ACC112 (cell line): ENCODE results near the gene DENND1A.
"Not testable (repeated sequence)": the region's sequence is repeated elsewhere in the genome, so short reads cannot be mapped to it uniquely, and the experiment has no call there.

Experiments used
- H2AFZ ChIP-seq: fragments of 200-600 bp; sonication (generic); one replicate; pipeline ENCODE4 v1.6.0; 2017; ENCODE audit warnings: antibody characterized with exemption, low read length; ENCODE audit not compliant: unreplicated experiment
- H3K27ac ChIP-seq: fragments of 200-600 bp; sonication (generic); 2 replicates; pipeline ENCODE4 v1.5.1; 2014; ENCODE audit warnings: low read depth, mild to moderate bottlenecking, antibody characterized with exemption, low read length, moderate library complexity
- H3K27me3 ChIP-seq: fragments of 200-600 bp; sonication (generic); 2 replicates; pipeline ENCODE4 v1.6.1; 2014; ENCODE audit warnings: mild to moderate bottlenecking, antibody characterized with exemption, low read length, moderate library complexity, mixed read lengths; ENCODE audit not compliant: insufficient read depth
- H3K36me3 ChIP-seq: fragments of 200-600 bp; sonication (generic); 2 replicates; pipeline ENCODE4 v1.6.1; 2016; ENCODE audit warnings: mild to moderate bottlenecking, antibody characterized with exemption, low read length, moderate library complexity, mixed read lengths; ENCODE audit not compliant: insufficient read depth
- H3K4me1 ChIP-seq: fragments of 200-600 bp; sonication (generic); one replicate; pipeline ENCODE4 v1.6.1; 2016; ENCODE audit warnings: low read length, mixed read lengths; ENCODE audit not compliant: insufficient read depth, unreplicated experiment, control insufficient read depth
- H3K4me3 ChIP-seq: fragments of 200-600 bp; sonication (generic); 2 replicates; pipeline ENCODE4 v1.5.1; 2014; ENCODE audit warnings: mild to moderate bottlenecking, low read depth, low read length
- H3K79me2 ChIP-seq: fragments of 200-600 bp; sonication (generic); one replicate; pipeline ENCODE4 v1.6.0; 2016; ENCODE audit warnings: low read length; ENCODE audit not compliant: control insufficient read depth, unreplicated experiment, insufficient read depth

DENND1A gene

GRCh38 chr9:123640792-123641222 lies 289.1 kb downstream of the DENND1A start:
- no peak overlapping the region for H3K27ac ChIP-seq
- H3K79me2 ChIP-seq: no peaks in the 10 kb centered on the region
- no peaks in the 10 kb centered on the region for H3K36me3 ChIP-seq
- no peak overlapping the region for H2AFZ ChIP-seq
- H3K27me3 ChIP-seq: no peaks in the 10 kb centered on the region
- no peaks in the 10 kb centered on the region for H3K4me1 ChIP-seq
- no peak overlapping the region for H3K4me3 ChIP-seq

GRCh38 chr9:123639743-123640142 lies 290.2 kb downstream of the DENND1A start:
- H2AFZ ChIP-seq: no peak overlapping the region
- no peaks in the 10 kb centered on the region for H3K4me1 ChIP-seq
- no peak overlapping the region for H3K4me3 ChIP-seq
- no peak overlapping the region for H3K27ac ChIP-seq
- no peaks in the 10 kb centered on the region for H3K79me2 ChIP-seq
- H3K27me3 ChIP-seq: no peaks in the 10 kb centered on the region
- H3K36me3 ChIP-seq: no peaks in the 10 kb centered on the region

GRCh38 chr9:123637945-123638634 lies 291.8 kb downstream of the DENND1A start:
- Histone ChIP-seq H3K4me3 (peak overlapping the region; percentile 72), H3K27me3 (no peaks in the 10 kb centered on the region), H2AFZ (peak overlapping the region; percentile 6), H3K36me3 (no peaks in the 10 kb centered on the region), H3K79me2 (no peaks in the 10 kb centered on the region), H3K27ac (no peak overlapping the region), H3K4me1 (no peaks in the 10 kb centered on the region)

- H3K4me1 ChIP-seq: no peaks in the 10 kb centered on the region
- H2AFZ ChIP-seq: no peak overlapping the region
- H3K27ac ChIP-seq: no peak overlapping the region
- no peaks in the 10 kb centered on the region for H3K27me3 ChIP-seq
- peak overlapping the region; percentile 72 for H3K4me3 ChIP-seq
- no peaks in the 10 kb centered on the region for H3K79me2 ChIP-seq
- H3K36me3 ChIP-seq: no peaks in the 10 kb centered on the region
Observed at GRCh38 chr9:123637606-123637944, 292.4 kb downstream of the DENND1A start.

GRCh38 chr9:123636805-123637204 lies 293.1 kb downstream of the DENND1A start:
- not testable (repeated sequence) for H3K36me3 ChIP-seq, H2AFZ ChIP-seq, H3K4me1 ChIP-seq, H3K27me3 ChIP-seq, H3K79me2 ChIP-seq, H3K27ac ChIP-seq
- peak overlapping the region; percentile 72 for H3K4me3 ChIP-seq

GRCh38 chr9:123631862-123632261 lies 298.1 kb downstream of the DENND1A start:
- no peak overlapping the region for H3K4me3 ChIP-seq
- H3K79me2 ChIP-seq: no peaks in the 10 kb centered on the region
- no peak overlapping the region for H2AFZ ChIP-seq
- H3K36me3 ChIP-seq: no peaks in the 10 kb centered on the region
- H3K27me3 ChIP-seq: no peaks in the 10 kb centered on the region
- H3K4me1 ChIP-seq: no peaks in the 10 kb centered on the region
- no peak overlapping the region for H3K27ac ChIP-seq

- Histone ChIP-seq H3K27ac (no peak overlapping the region), H2AFZ (no peak overlapping the region)
Observed at GRCh38 chr9:123630233-123630632, 299.7 kb downstream of the DENND1A start.

GRCh38 chr9:123629531-123629930 lies 300.4 kb downstream of the DENND1A start:
- Histone ChIP-seq H3K27ac (no peak overlapping the region), H3K79me2 (no peaks in the 10 kb centered on the region), H3K4me1 (no peaks in the 10 kb centered on the region), H2AFZ (no peak overlapping the region), H3K4me3 (no peak overlapping the region), H3K27me3 (no peaks in the 10 kb centered on the region), H3K36me3 (no peaks in the 10 kb centered on the region)

More at GRCh38 chr9:123630233-123630632, 299.7 kb downstream of the DENND1A start:
- Histone ChIP-seq H3K4me1 (no peaks in the 10 kb centered on the region), H3K36me3 (no peaks in the 10 kb centered on the region), H3K79me2 (no peaks in the 10 kb centered on the region), H3K27me3 (no peaks in the 10 kb centered on the region), H3K4me3 (no peak overlapping the region)

- Histone ChIP-seq H3K79me2 (no peaks in the 10 kb centered on the region), H2AFZ (no peak overlapping the region), H3K36me3 (no peaks in the 10 kb centered on the region), H3K27me3 (no peaks in the 10 kb centered on the region), H3K27ac (no peak overlapping the region), H3K4me3 (no peak overlapping the region), H3K4me1 (no peaks in the 10 kb centered on the region)
Observed at GRCh38 chr9:123622711-123623241, 307.1 kb downstream of the DENND1A start.

GRCh38 chr9:123620239-123620638 lies 309.7 kb downstream of the DENND1A start:
- no peak overlapping the region for H3K4me3 ChIP-seq
- H3K27ac ChIP-seq: no peak overlapping the region
- H3K79me2 ChIP-seq: no peaks in the 10 kb centered on the region
- H2AFZ ChIP-seq: no peak overlapping the region
- H3K27me3 ChIP-seq: no peaks in the 10 kb centered on the region
- no peaks in the 10 kb centered on the region for H3K36me3 ChIP-seq
- H3K4me1 ChIP-seq: no peaks in the 10 kb centered on the region

GRCh38 chr9:123617952-123618678 lies 311.8 kb downstream of the DENND1A start:
- no peak overlapping the region for H3K4me3 ChIP-seq
- no peaks in the 10 kb centered on the region for H3K27me3 ChIP-seq
- H3K27ac ChIP-seq: no peak overlapping the region
- H3K79me2 ChIP-seq: no peaks in the 10 kb centered on the region
- H3K36me3 ChIP-seq: no peaks in the 10 kb centered on the region
- H3K4me1 ChIP-seq: no peaks in the 10 kb centered on the region
- no peak overlapping the region for H2AFZ ChIP-seq
